K562 (cell line): ENCODE data around the gene NDST1. TPM values are rescaled to one million over a fixed set of nuclear protein-coding genes. Genes with fewer than 3 reads are reported as not detected.

ENCODE experiments used
- ATAC-seq: fragments of 200-7000 bp; cut with Tn5 transposase; 3 replicates; pipeline ENCODE4 v1.9.1; 2020; ENCODE audit warnings: moderate library complexity
- BruUV-seq: library from RNA; stranded (reverse); fragments of 400-500 nt; replicated peaks from 2 replicates; lab custom pipeline; 2021; lab: Mats Ljungman, UMichigan
- CTCF ChIA-PET: fragments of 300-600 bp; formaldehyde crosslinking; extraction: SDS; loops from one replicate; lab custom pipeline; 2021; ENCODE audit warnings: low intra/inter-chr PET ratio; lab: Yijun Ruan, JAX
- POLR2A ChIA-PET: fragments of 300-600, 350-650 bp; sonication (Branson Sonifier 250); formaldehyde crosslinking; extraction: SDS; loops from one replicate; lab custom pipeline; 2021; ENCODE audit warnings: antibody characterized with exemption, inconsistent platforms; lab: Yijun Ruan, JAX
- DNase-seq, 4 experiments: peaks; one replicate each; pipeline versions ENCODE4 v3.0.0 to v3.0.0-alpha.2; 2011 to 2018; ENCODE audit warnings: low spot score in 3 of 4, mixed read lengths in 3 of 4; ENCODE audit errors: extremely low read depth in 1 of 4
- FAIRE-seq: peaks from 2 replicates; lab custom pipeline; 2011; peaks lifted over from hg19 to GRCh38; lab: Jason Lieb, UNC
- H2AFZ ChIP-seq: 2 replicates; pipeline ENCODE4 v1.6.0; 2011; ENCODE audit warnings: low read depth, low read length, control low read depth, inconsistent platforms
- H3K27ac ChIP-seq: fragments of 200-600 bp; 3 replicates; pipeline ENCODE4 v1.8.0; 2011; ENCODE audit warnings: low read depth, mild to moderate bottlenecking, control low read depth, inconsistent platforms, low read length, moderate library complexity, mixed read lengths; ENCODE audit errors: extremely low read depth
- H3K27me3 ChIP-seq, 2 experiments: fragments of 300-600 bp in 1 of 2; 2 replicates in 1 of 2; 3 replicates in 1 of 2; pipeline versions ENCODE4 v1.6.0 to v1.8.0; 2011; ENCODE audit warnings: inconsistent platforms in 2 of 2, low read length in 2 of 2, mild to moderate bottlenecking in 1 of 2, mixed read lengths in 1 of 2, moderate library complexity in 1 of 2; ENCODE audit not compliant: control insufficient read depth in 2 of 2, insufficient read depth in 2 of 2
- H3K36me3 ChIP-seq: fragments of 300-600 bp; 3 replicates; pipeline ENCODE4 v1.8.0; 2011; ENCODE audit warnings: mild to moderate bottlenecking, low read length, inconsistent platforms; ENCODE audit not compliant: control insufficient read depth, insufficient read depth
- H3K4me1 ChIP-seq, 2 experiments: fragments of 200-600 bp in 1 of 2; replicated peaks in 1 of 2; 2 replicates in 1 of 2; 3 replicates in 1 of 2; pipeline versions ENCODE4 v1.5.1 to v1.8.0; 2011; ENCODE audit warnings: inconsistent platforms in 2 of 2, low read length in 2 of 2, mild to moderate bottlenecking in 1 of 2, mixed read lengths in 1 of 2, moderate library complexity in 1 of 2; ENCODE audit not compliant: control insufficient read depth in 2 of 2, insufficient read depth in 2 of 2
- H3K4me2 ChIP-seq: 2 replicates; pipeline ENCODE4 v1.6.1; 2011; ENCODE audit warnings: low read length, control low read depth, inconsistent platforms, mixed read lengths; ENCODE audit not compliant: insufficient read depth
- H3K4me3 ChIP-seq: fragments of 200-600 bp; sonication (generic), shearing (Covaris generic); 2 replicates; pipeline ENCODE4 v1.5.1; 2016; ENCODE audit warnings: control low read depth, inconsistent platforms
- H3K79me2 ChIP-seq: fragments of 200-600 bp; 3 replicates; pipeline ENCODE4 v1.8.0; 2011; ENCODE audit warnings: low read length, inconsistent platforms; ENCODE audit not compliant: control insufficient read depth, insufficient read depth
- H3K9ac ChIP-seq, 2 experiments: 2 replicates each; pipeline versions ENCODE4 v1.6.0 to v1.6.1; 2011; ENCODE audit warnings: low read depth in 2 of 2, low read length in 2 of 2, control low read depth in 1 of 2, inconsistent platforms in 1 of 2, mild to moderate bottlenecking in 1 of 2, mixed read lengths in 1 of 2; ENCODE audit not compliant: insufficient read depth in 1 of 2
- H3K9me1 ChIP-seq: one replicate; pipeline ENCODE4 v1.6.0; 2011; ENCODE audit warnings: inconsistent platforms, mild to moderate bottlenecking, low read length, moderate library complexity; ENCODE audit not compliant: control insufficient read depth, insufficient read depth
- H3K9me3 ChIP-seq: replicated peaks from 2 replicates; pipeline ENCODE4 v1.5.1; 2011; ENCODE audit warnings: low read depth, low read length, inconsistent platforms; ENCODE audit not compliant: control insufficient read depth, insufficient read depth
- H4K20me1 ChIP-seq: replicated peaks from 2 replicates; pipeline ENCODE4 v1.6.1; 2011; ENCODE audit warnings: low read length, inconsistent platforms, mixed read lengths; ENCODE audit not compliant: control insufficient read depth, insufficient read depth
- ATF2 ChIP-seq: sonication (generic); formaldehyde crosslinking; IDR thresholded peaks from 2 replicates; pipeline ENCODE4 v1.8.1; 2022; ENCODE audit warnings: missing genetic modification reagents
- BCL6 ChIP-seq: fragments of 250-450 bp; sonication (Bioruptor Pico); IDR thresholded peaks from 2 replicates; pipeline ENCODE4 v1.4.0; 2020
- CBFA2T3 ChIP-seq: fragments of 450-650 bp; IDR thresholded peaks from 2 replicates; pipeline ENCODE4 v1.6.1; 2017
- CREB1 ChIP-seq, 2 experiments: sonication (generic) in 1 of 2; formaldehyde crosslinking in 1 of 2; IDR thresholded peaks; 2 replicates each; pipeline versions ENCODE4 v1.6.1 to v1.8.0; 2012 to 2022; ENCODE audit warnings: inconsistent platforms in 1 of 2, mild to moderate bottlenecking in 1 of 2, missing genetic modification reagents in 1 of 2, moderate library complexity in 1 of 2
- ESRRA ChIP-seq: fragments of 450-650 bp; IDR thresholded peaks from 2 replicates; pipeline ENCODE4 v1.6.1; 2014; ENCODE audit warnings: low read depth, mild to moderate bottlenecking, moderate library complexity, borderline replicate concordance
- KDM1A ChIP-seq, 2 experiments: fragments of 450-650 bp; IDR thresholded peaks; 2 replicates each; pipeline ENCODE4 v1.6.1; 2016; ENCODE audit warnings: mild to moderate bottlenecking in 2 of 2
- MYNN ChIP-seq, 2 experiments: sonication (generic); formaldehyde crosslinking in 1 of 2; IDR thresholded peaks; 2 replicates each; pipeline versions ENCODE4 v1.5.0 to v1.6.1; 2016 to 2020; ENCODE audit warnings: antibody characterized with exemption in 1 of 2, missing genetic modification reagents in 1 of 2
- NCOA4 ChIP-seq: fragments of 450-650 bp; IDR thresholded peaks from 2 replicates; pipeline ENCODE4 v1.6.1; 2018; ENCODE audit warnings: mild to moderate bottlenecking; ENCODE audit not compliant: partially characterized antibody
- NEUROD1 ChIP-seq: fragments of 150-350 bp; IDR thresholded peaks from 2 replicates; pipeline ENCODE4 v1.6.1; 2014; ENCODE audit warnings: borderline replicate concordance, low read length, low read depth; ENCODE audit not compliant: partially characterized antibody
- POU5F1 ChIP-seq: fragments of 150-350 bp; IDR thresholded peaks from 2 replicates; pipeline ENCODE4 v1.6.1; 2014; ENCODE audit warnings: borderline replicate concordance, low read length, low read depth, mild to moderate bottlenecking; ENCODE audit not compliant: partially characterized antibody
- SNIP1 ChIP-seq: fragments of 450-650 bp; IDR thresholded peaks from 2 replicates; pipeline ENCODE4 v1.7.1; 2017; ENCODE audit warnings: low read depth, mild to moderate bottlenecking
- TCF15 ChIP-seq: fragments of 250-450 bp; sonication (Bioruptor Pico); IDR thresholded peaks from 2 replicates; pipeline ENCODE4 v1.8.0; 2022; ENCODE audit warnings: moderate library complexity, mild to moderate bottlenecking, inconsistent platforms
- ZNF134 ChIP-seq: fragments of 250-450 bp; sonication (Bioruptor Pico); conservative IDR thresholded peaks from 2 replicates; pipeline ENCODE4 v1.4.0; 2020
- WGBS: fragments of 100-300 bp; shearing (Covaris generic); methylation state at CpG from one replicate; pipeline ENCODE4 v1.1.6; 2016; ENCODE audit warnings: low coverage, mixed read lengths; ENCODE audit not compliant: insufficient coverage; ENCODE audit errors: missing lambda C conversion rate; 5-methylcytosine and 5-hydroxymethylcytosine counted together
- in situ Hi-C: fragments of 300-500 bp; cut with MboI; formaldehyde crosslinking; loops from 4 replicates; pipeline ENCODE4 v1.15.0; 2018; ENCODE audit warnings: inconsistent platforms, mixed read lengths
- intact Hi-C: fragments of 100-400 bp; cut with micrococcal nuclease; formaldehyde crosslinking; loops from 2 replicates; pipeline ENCODE4 v1.14.2; 2022
- polyA plus RNA-seq, 8 experiments: library from polyadenylated mRNA; depleted of rRNA in 4 of 8; stranded (reverse) in 5 of 8; unstranded in 3 of 8; fragments of >200 nt; fragmentation: Nextera tagmentation in 2 of 8; fragmentation: Illumina TruSeq in 1 of 8; extraction: Ambion mirVana in 2 of 8; extraction: Trizol in 1 of 8; gene quantifications; 2 replicates each; pipeline versions ENCODE4 v1.2.1 to v1.2.3, GENCODE V29; 2011 to 2014; ENCODE audit warnings: inconsistent platforms in 1 of 8, missing spikeins in 1 of 8
- total RNA-seq, 7 experiments: library from RNA; depleted of rRNA in 6 of 7; stranded (reverse); fragments of >200 nt in 6 of 7; fragmentation: Illumina TruSeq in 2 of 7; extraction: Trizol in 2 of 7; gene quantifications; 2 replicates each; pipeline versions ENCODE4 v1.2.1 to v1.2.3, GENCODE V29; 2011 to 2021; ENCODE audit warnings: low replicate concordance in 1 of 7
- TF ChIP-seq, protein P1 (sequence below): fragments of 250-450 bp; sonication (Bioruptor Pico); IDR thresholded peaks from 2 replicates; pipeline ENCODE4 v1.4.0; 2020

NDST1 gene
- total and polyA plus RNA-seq, 9 of the 15 experiments (the other 6 are each of a cell fraction or from before 2014, with no cell fraction given): 0.38 to 47.9 (median 9.9) TPM

DNA sequence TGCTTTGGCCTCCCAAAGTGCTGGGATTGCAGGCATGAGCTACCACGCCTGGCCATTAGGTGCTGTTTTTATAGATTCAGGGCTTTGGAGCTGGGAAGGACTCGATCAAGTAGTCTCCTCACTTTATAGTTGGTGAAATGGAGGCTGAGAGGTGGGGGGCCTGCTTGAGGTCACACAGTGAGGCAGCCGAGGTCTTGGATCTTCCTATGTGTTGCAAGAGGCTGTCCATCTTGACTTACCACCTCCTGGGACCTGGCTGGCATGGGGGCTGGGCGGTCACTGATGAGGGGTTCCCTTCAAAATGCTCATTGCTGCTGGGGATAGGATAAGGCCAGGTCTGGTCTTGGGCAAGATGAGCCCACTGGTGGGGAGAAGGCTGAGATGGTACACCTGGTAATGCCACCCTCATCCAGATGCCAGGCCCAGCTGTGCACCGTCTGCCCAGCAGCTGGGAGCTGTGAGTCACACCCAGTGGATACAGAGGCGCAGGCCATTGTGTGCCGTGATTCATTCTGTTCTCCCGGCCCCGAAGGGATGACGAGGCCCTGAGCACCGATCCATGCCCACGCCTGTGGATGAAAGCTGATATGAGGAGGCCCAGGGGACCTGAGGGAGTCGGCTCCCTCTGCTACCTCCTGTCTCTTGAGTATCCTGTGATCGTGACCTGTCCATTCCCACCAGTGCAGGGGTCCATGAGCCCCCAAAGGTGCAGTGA is 10.5 kb upstream of the NDST1 start:
- H2AFZ ChIP-seq: no peak overlapping the region
- in situ Hi-C loops: no loop called here
- DNase-seq (no peak), ATAC-seq (no peak), FAIRE-seq (no peak)
- no peaks in the 10 kb centered on the region for H3K27me3 ChIP-seq
- peaks cover 55% of the 10 kb centered on the region for H3K79me2 ChIP-seq
- intact Hi-C loops: no loop called here
- H4K20me1 ChIP-seq: peaks cover 37% of the 10 kb centered on the region
- H3K4me2 ChIP-seq: no peak overlapping the region
- ChIA-PET POLR2A (interaction anchor here (1.2 kb wide), 1 partner anchor 8 kb away, joined by 5 read pairs; no protein-coding TSS in a partner anchor), CTCF (no interaction called here)
- no peaks in the 10 kb centered on the region for H3K9me3 ChIP-seq
- H3K9ac ChIP-seq: peak overlapping the region in 1 of 2 experiments; percentile 41; a peak in 2 of 4 replicates
- no peak overlapping the region for H3K27ac ChIP-seq
- peaks cover 11% of the 10 kb centered on the region; the same call in 2 of the 3 replicates for H3K36me3 ChIP-seq
- H3K4me1 ChIP-seq: peaks cover 31 to 48% of the 10 kb centered on the region in 2 experiments; a peak in 4 of 5 replicates
- no peak overlapping the region for H3K4me3 ChIP-seq
- peaks cover 6% of the 10 kb centered on the region for H3K9me1 ChIP-seq
- BruUV-seq: no TSS peak
- WGBS: 63% methylated on average over 14 of the region's 14 CpGs
- TF ChIP-seq ZNF134 (CRISPR knock-in tag) (no peak), NEUROD1 (no peak), MYNN (IDR thresholded peaks at IDR 0.05) (0 out of 2 replicates have a peak, but pooled peaks have one; percentile 37), MYNN (CRISPR knock-in tag; IDR thresholded peaks at IDR 0.05) (no peak), TCF15 (CRISPR knock-in tag) (no peak), SNIP1 (no peak), CBFA2T3 (peak; percentile 60), KDM1A (IDR thresholded peaks at IDR 0.05) (peak; percentile 18 to 21; a peak in 1 of 4 replicates), CREB1 (IDR thresholded peaks at IDR 0.05) (no peak), CREB1 (CRISPR knock-in tag; IDR thresholded peaks at IDR 0.05) (no peak), ATF2 (CRISPR knock-in tag) (no peak), ESRRA (no peak), BCL6 (CRISPR knock-in tag) (no peak), NCOA4 (no peak), POU5F1 (no peak)
- TF ChIP-seq, protein P1, sequence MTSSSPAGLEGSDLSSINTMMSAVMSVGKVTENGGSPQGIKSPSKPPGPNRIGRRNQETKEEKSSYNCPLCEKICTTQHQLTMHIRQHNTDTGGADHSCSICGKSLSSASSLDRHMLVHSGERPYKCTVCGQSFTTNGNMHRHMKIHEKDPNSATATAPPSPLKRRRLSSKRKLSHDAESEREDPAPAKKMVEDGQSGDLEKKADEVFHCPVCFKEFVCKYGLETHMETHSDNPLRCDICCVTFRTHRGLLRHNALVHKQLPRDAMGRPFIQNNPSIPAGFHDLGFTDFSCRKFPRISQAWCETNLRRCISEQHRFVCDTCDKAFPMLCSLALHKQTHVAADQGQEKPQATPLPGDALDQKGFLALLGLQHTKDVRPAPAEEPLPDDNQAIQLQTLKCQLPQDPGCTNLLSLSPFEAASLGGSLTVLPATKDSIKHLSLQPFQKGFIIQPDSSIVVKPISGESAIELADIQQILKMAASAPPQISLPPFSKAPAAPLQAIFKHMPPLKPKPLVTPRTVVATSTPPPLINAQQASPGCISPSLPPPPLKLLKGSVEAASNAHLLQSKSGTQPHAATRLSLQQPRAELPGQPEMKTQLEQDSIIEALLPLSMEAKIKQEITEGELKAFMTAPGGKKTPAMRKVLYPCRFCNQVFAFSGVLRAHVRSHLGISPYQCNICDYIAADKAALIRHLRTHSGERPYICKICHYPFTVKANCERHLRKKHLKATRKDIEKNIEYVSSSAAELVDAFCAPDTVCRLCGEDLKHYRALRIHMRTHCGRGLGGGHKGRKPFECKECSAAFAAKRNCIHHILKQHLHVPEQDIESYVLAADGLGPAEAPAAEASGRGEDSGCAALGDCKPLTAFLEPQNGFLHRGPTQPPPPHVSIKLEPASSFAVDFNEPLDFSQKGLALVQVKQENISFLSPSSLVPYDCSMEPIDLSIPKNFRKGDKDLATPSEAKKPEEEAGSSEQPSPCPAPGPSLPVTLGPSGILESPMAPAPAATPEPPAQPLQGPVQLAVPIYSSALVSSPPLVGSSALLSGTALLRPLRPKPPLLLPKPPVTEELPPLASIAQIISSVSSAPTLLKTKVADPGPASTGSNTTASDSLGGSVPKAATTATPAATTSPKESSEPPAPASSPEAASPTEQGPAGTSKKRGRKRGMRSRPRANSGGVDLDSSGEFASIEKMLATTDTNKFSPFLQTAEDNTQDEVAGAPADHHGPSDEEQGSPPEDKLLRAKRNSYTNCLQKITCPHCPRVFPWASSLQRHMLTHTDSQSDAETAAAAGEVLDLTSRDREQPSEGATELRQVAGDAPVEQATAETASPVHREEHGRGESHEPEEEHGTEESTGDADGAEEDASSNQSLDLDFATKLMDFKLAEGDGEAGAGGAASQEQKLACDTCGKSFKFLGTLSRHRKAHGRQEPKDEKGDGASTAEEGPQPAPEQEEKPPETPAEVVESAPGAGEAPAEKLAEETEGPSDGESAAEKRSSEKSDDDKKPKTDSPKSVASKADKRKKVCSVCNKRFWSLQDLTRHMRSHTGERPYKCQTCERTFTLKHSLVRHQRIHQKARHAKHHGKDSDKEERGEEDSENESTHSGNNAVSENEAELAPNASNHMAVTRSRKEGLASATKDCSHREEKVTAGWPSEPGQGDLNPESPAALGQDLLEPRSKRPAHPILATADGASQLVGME (CRISPR knock-in tag): no peak
